Measurements from ENCODE around the gene DPH5.

DPH5 gene

GRCh38 chr1:101029184-101029583, 3.6 kb upstream of the DPH5 start:
- no peak for DNase-seq

GRCh38 chr1:101028466-101028865, 2.9 kb upstream of the DPH5 start:
- no peak for DNase-seq

- DNase-seq, result no peak
Observed at GRCh38 chr1:101027194-101027772, 1.7 kb upstream of the DPH5 start.

- DNase-seq, result no peak
Observed at GRCh38 chr1:101026430-101026788, 825 bp upstream of the DPH5 start.

- DNase-seq, result no peak
Observed at GRCh38 chr1:101025283-101025656, 314 bp downstream of the DPH5 start.

- no peak for DNase-seq
Observed at GRCh38 chr1:101022294-101022693, 3.3 kb downstream of the DPH5 start.

- DNase-seq, result no peak
Observed at GRCh38 chr1:101017448-101017847, 8.1 kb downstream of the DPH5 start.

GRCh38 chr1:101013776-101014175, 11.8 kb downstream of the DPH5 start:
- no peak for DNase-seq

GRCh38 chr1:101008229-101008834, 17.3 kb downstream of the DPH5 start:
- no peak for DNase-seq

GRCh38 chr1:101006553-101006952, 19.0 kb downstream of the DPH5 start:
- no peak for DNase-seq

- DNase-seq, result no peak
Observed at GRCh38 chr1:101005871-101006270, 19.7 kb downstream of the DPH5 start.

- no peak for DNase-seq
Observed at GRCh38 chr1:101005183-101005582, 20.4 kb downstream of the DPH5 start.

GRCh38 chr1:101004670-101005069, 20.9 kb downstream of the DPH5 start:
- DNase-seq, result no peak

- DNase-seq, result peak; percentile 13
Observed at GRCh38 chr1:101004061-101004460, 21.5 kb downstream of the DPH5 start.

- DNase-seq, result no peak
Observed at GRCh38 chr1:101003012-101003650, 22.5 kb downstream of the DPH5 start.

GRCh38 chr1:101002551-101002950, 23.0 kb downstream of the DPH5 start:
- DNase-seq, result no peak

- no peak for DNase-seq
Observed at GRCh38 chr1:101000131-101000873, 25.3 kb downstream of the DPH5 start.

GRCh38 chr1:100998426-100998825, 27.2 kb downstream of the DPH5 start:
- DNase-seq, result no peak

- DNase-seq, result no peak
Observed at GRCh38 chr1:100995198-100995988, 30.2 kb downstream of the DPH5 start.

- no peak for DNase-seq
Observed at GRCh38 chr1:100989306-100990077, 36.1 kb downstream of the DPH5 start.

GRCh38 chr1:100988121-100988520, 37.5 kb downstream of the DPH5 start:
- DNase-seq, result no peak

- DNase-seq, result no peak
Observed at GRCh38 chr1:100982793-100983192, 42.8 kb downstream of the DPH5 start.
